ENCODE measurements around the gene MSI2. TPM values are rescaled to one million over a fixed set of nuclear protein-coding genes. Genes with fewer than 3 reads are reported as not detected.
A peak's percentile ranks its signal among the peaks of the same experiment; 100 is the strongest.

Gene MSI2
- total and polyA plus RNA-seq, 12 donors, result 32.6 to 411 (median 148) TPM

GRCh38 chr17:57691939-57692338 lies 435.6 kb downstream of the MSI2 start:
- no peak overlapping the region for H3K27ac ChIP-seq
- no peak overlapping the region for H3K4me3 ChIP-seq
- intact Hi-C loops (cut with DNase I), result loop anchor here in 1 of 2 donors (10.0 kb wide), 1 partner anchor 113 kb away; no protein-coding TSS in a partner anchor
- TF ChIP-seq POLR2A (IDR thresholded peaks at IDR 0.05) (no peak), CTCF (IDR thresholded peaks at IDR 0.05) (no peak)
- H3K27me3 ChIP-seq, result no peaks in the 10 kb centered on the region
- no peaks in the 10 kb centered on the region for H3K36me3 ChIP-seq (replicated peaks in 1 of 2)
- DNase-seq, result no peak
- H3K9me3 ChIP-seq (replicated peaks in 1 of 3), result peaks cover 0 to 7% (median 0%) of the 10 kb centered on the region in 3 donors
- no peaks in the 10 kb centered on the region for H3K4me1 ChIP-seq (replicated peaks in 1 of 2)
- 96 to 100% (median 99%) methylated on average over 1 of the region's 1 CpG for whole genome bisulfite sequencing, 4 donors

DNA sequence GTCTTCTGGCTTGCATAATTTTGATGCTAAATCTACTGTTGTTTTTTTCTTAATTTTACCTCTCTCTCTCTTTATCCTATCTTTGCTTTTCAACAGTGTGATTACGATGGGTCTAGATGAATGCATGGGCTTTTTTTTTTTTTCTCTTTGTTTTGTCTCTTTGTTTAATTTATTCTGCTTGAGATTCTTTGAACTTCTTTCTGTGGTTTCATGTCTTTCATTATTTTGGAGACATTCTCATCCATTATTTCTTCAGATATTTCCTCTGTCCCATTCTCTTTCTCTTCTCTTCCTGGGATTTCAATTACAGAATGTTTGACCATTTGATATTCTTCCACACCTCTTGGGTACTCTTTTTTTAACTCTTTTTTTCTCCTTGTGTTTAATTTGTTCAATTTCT lies 436.4 kb downstream of the MSI2 start:
- DNase-seq, result no peak
- H3K4me1 ChIP-seq (replicated peaks in 1 of 2), result no peaks in the 10 kb centered on the region
- intact Hi-C loops (cut with DNase I), result loop anchor here in 1 of 2 donors (10.0 kb wide), 1 partner anchor 112 kb away; no protein-coding TSS in a partner anchor
- WGBS, 4 donors, result 94 to 100% (median 99%) methylated on average over 1 of the region's 1 CpG
- no peaks in the 10 kb centered on the region for H3K36me3 ChIP-seq (replicated peaks in 1 of 2)
- no peak overlapping the region for H3K4me3 ChIP-seq
- TF ChIP-seq CTCF (IDR thresholded peaks at IDR 0.05) (no peak), POLR2A (IDR thresholded peaks at IDR 0.05) (no peak)
- no peaks in the 10 kb centered on the region for H3K27me3 ChIP-seq
- peaks cover 0 to 7% (median 0%) of the 10 kb centered on the region in 3 donors for H3K9me3 ChIP-seq (replicated peaks in 1 of 3)
- H3K27ac ChIP-seq, result no peak overlapping the region

- Histone ChIP-seq H3K36me3 (replicated peaks in 1 of 2) (no peaks in the 10 kb centered on the region), H3K27ac (no peak overlapping the region), H3K9me3 (replicated peaks in 1 of 3) (no peaks in the 10 kb centered on the region), H3K4me3 (no peak overlapping the region), H3K4me1 (replicated peaks in 1 of 2) (peaks cover 0 to 3% of the 10 kb centered on the region in 2 donors), H3K27me3 (no peaks in the 10 kb centered on the region)
- 88 to 98% (median 92%) methylated on average over 1 of the region's 1 CpG for WGBS, 4 donors
- no peak for TF ChIP-seq POLR2A (IDR thresholded peaks at IDR 0.05)
- TF ChIP-seq CTCF (IDR thresholded peaks at IDR 0.05), result no peak
- intact Hi-C loops (cut with DNase I), result loop anchor here in 1 of 2 donors (10.0 kb wide), 1 partner anchor 111 kb away; no protein-coding TSS in a partner anchor
- no peak for DNase-seq
Measured at GRCh38 chr17:57694051-57694450, 437.7 kb downstream of the MSI2 start.

DNA sequence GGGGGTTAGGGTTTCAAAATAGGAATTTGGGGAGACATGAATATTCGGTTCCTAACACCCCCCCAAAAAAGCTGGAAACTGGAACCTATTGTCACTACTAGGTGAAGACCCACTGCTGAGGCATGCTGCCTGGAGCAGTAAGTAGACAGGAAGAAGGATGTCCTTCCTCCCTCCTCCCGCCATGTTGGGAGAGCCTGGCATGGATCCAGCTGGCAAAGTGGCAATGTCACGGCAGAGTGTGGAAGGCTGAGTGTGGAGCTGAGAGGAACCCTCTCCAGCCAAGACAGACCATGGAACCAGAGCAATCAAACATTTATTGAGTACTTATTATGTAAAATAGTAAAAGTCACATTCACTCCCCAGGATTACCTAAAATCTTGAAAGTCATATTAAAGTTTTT lies 439.7 kb downstream of the MSI2 start:
- H3K4me3 ChIP-seq, result no peak overlapping the region
- H3K36me3 ChIP-seq (replicated peaks in 1 of 2), result no peaks in the 10 kb centered on the region
- no peak overlapping the region for H3K27ac ChIP-seq
- no peaks in the 10 kb centered on the region for H3K27me3 ChIP-seq
- no peaks in the 10 kb centered on the region for H3K9me3 ChIP-seq (replicated peaks in 1 of 3)
- peaks cover 0 to 3% of the 10 kb centered on the region in 2 donors for H3K4me1 ChIP-seq (replicated peaks in 1 of 2)
- intact Hi-C loops (cut with DNase I), result loop anchor here in 1 of 2 donors (10.0 kb wide), 1 partner anchor 109 kb away; no protein-coding TSS in a partner anchor
- peak; percentile 29 to 67 (median 62) for DNase-seq
- WGBS, 4 donors, result 36 to 47% (median 39%) methylated on average over 3 of the region's 3 CpGs
- no peak for TF ChIP-seq CTCF (IDR thresholded peaks at IDR 0.05)
- TF ChIP-seq POLR2A (IDR thresholded peaks at IDR 0.05), result no peak

Data from adrenal gland (tissue), 12 donors.